ENCODE results near the gene NLRP11. TPM values are rescaled to one million over a fixed set of nuclear protein-coding genes. Genes with fewer than 3 reads are reported as not detected.

Gene NLRP11
- total and polyA plus RNA-seq, 10 of the 15 experiments (the other 5 are each of a cell fraction or from before 2014, with no cell fraction given): 0.02 to 16.2 (median 0.09) TPM; not detected in 5

DNA sequence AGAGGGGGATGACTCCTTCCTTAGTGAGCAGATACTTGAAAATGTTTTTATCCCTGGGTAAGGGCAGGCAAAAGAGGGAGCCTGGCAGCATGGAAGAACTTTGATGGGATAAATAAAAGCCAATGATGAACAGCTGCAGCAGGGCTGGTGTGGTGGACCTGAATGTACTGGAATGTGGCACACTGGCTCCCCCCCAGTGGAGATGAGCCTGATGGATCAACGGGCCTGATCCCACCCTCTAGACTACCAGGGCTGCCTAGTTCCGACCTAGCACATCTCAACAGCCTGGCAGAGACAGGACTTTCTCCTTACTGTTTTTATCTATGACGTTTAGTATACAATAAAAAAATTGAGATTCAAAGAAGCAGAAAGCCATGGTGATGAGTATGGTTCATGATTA is 20.5 kb downstream of the NLRP11 start:
- Histone ChIP-seq H3K27me3 (replicated peaks in 1 of 2; ENCODE audit: control insufficient read depth in 2 of 2, insufficient read depth in 2 of 2, low read length in 1 of 2) (no peaks in the 10 kb centered on the region), H2AFZ (ENCODE audit: control insufficient read depth, low read depth, low read length) (no peak overlapping the region), H3K27ac (ENCODE audit: control insufficient read depth, insufficient read depth) (no peak overlapping the region), H3K4me1 (ENCODE audit: control insufficient read depth, insufficient read depth, low read length) (no peaks in the 10 kb centered on the region), H3K4me3 (no peak overlapping the region), H3K9ac (ENCODE audit: control insufficient read depth, insufficient read depth, low read length) (no peak overlapping the region), H4K20me1 (ENCODE audit: control insufficient read depth, insufficient read depth) (no peaks in the 10 kb centered on the region), H3K79me2 (ENCODE audit: control insufficient read depth, insufficient read depth, low read length) (no peaks in the 10 kb centered on the region), H3K9me3 (replicated peaks; ENCODE audit: control insufficient read depth, insufficient read depth, low read length) (peaks cover 2% of the 10 kb centered on the region; the same call in 2 of the 3 replicates), H3K36me3 (ENCODE audit: control insufficient read depth in 2 of 2, insufficient read depth in 2 of 2, low read length in 1 of 2) (no peaks in the 10 kb centered on the region), H3K4me2 (ENCODE audit: control insufficient read depth, insufficient read depth) (no peak overlapping the region)
- no TSS peak for BruUV-seq (replicated peaks)
- DNase-seq (ENCODE audit: low read depth, low spot score) (no peak), FAIRE-seq (no peak), ATAC-seq (no peak)
- POLR2A ChIA-PET: no interaction called here
- TF ChIP-seq POU2F2 (IDR thresholded peaks at IDR 0.05; ENCODE audit: borderline replicate concordance, low read depth, low read length) (no peak), EZH2 (IDR thresholded peaks at IDR 0.05; ENCODE audit: borderline replicate concordance, control insufficient read depth, low read depth, low read length) (no peak), MXI1 (IDR thresholded peaks at IDR 0.05; ENCODE audit: low read depth, low read length) (no peak), HDAC2 (IDR thresholded peaks at IDR 0.05) (no peak), HDAC6 (IDR thresholded peaks at IDR 0.05; ENCODE audit: unreplicated experiment) (no peak), SRF (IDR thresholded peaks at IDR 0.05; ENCODE audit: low read depth in 2 of 2, low read length in 2 of 2) (no peak), NFIC (IDR thresholded peaks at IDR 0.05; ENCODE audit: low read depth, low read length) (no peak), FOXM1 (IDR thresholded peaks at IDR 0.05; ENCODE audit: low read depth, low read length) (no peak), ZBED1 (IDR thresholded peaks at IDR 0.05; ENCODE audit: borderline replicate concordance) (no peak), POLR2AphosphoS5 (IDR thresholded peaks at IDR 0.05; ENCODE audit: low read length) (no peak), LARP7 (IDR thresholded peaks at IDR 0.05) (no peak), ZNF24 (IDR thresholded peaks at IDR 0.05) (no peak), RB1 (IDR thresholded peaks at IDR 0.05; ENCODE audit: borderline replicate concordance) (no peak), ZSCAN29 (IDR thresholded peaks at IDR 0.05) (no peak)
- TF ChIP-seq, protein P1, sequence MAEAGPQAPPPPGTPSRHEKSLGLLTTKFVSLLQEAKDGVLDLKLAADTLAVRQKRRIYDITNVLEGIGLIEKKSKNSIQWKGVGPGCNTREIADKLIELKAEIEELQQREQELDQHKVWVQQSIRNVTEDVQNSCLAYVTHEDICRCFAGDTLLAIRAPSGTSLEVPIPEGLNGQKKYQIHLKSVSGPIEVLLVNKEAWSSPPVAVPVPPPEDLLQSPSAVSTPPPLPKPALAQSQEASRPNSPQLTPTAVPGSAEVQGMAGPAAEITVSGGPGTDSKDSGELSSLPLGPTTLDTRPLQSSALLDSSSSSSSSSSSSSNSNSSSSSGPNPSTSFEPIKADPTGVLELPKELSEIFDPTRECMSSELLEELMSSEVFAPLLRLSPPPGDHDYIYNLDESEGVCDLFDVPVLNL (IDR thresholded peaks at IDR 0.05; ENCODE audit: low read depth, low read length): no peak
- TF ChIP-seq, protein P2, sequence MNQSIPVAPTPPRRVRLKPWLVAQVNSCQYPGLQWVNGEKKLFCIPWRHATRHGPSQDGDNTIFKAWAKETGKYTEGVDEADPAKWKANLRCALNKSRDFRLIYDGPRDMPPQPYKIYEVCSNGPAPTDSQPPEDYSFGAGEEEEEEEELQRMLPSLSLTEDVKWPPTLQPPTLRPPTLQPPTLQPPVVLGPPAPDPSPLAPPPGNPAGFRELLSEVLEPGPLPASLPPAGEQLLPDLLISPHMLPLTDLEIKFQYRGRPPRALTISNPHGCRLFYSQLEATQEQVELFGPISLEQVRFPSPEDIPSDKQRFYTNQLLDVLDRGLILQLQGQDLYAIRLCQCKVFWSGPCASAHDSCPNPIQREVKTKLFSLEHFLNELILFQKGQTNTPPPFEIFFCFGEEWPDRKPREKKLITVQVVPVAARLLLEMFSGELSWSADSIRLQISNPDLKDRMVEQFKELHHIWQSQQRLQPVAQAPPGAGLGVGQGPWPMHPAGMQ (IDR thresholded peaks at IDR 0.05; ENCODE audit: borderline replicate concordance): no peak
- 35% methylated on average over 3 of the region's 3 CpGs for WGBS (ENCODE audit: insufficient coverage, insufficient replicate concordance, low lambda C conversion rate, missing lambda C conversion rate)
- intact Hi-C loops (cut with micrococcal nuclease; ENCODE audit: unreplicated experiment): no loop called here
- CTCF ChIA-PET: interaction anchor here (4.6 kb wide), 1 partner anchor 179 kb away, joined by 80 read pairs; no protein-coding TSS in a partner anchor
- RAD21 ChIA-PET (ENCODE audit: unreplicated experiment): interaction anchor here (3.3 kb wide), 1 partner anchor 179 kb away, joined by 22 read pairs; no protein-coding TSS in a partner anchor
- in situ Hi-C loops (cut with MboI): loop anchor here (10.0 kb wide), 1 partner anchor 297 kb away; no protein-coding TSS in a partner anchor
- SMC1A ChIA-PET (ENCODE audit: uncharacterized antibody, unreplicated experiment): interaction anchor here (1.5 to 4.5 kb wide), 3 partner anchors 11 to 179 kb away, joined by 3 to 31 read pairs (median 6); no protein-coding TSS in a partner anchor
